Measurements from ENCODE around the gene CPA5. TPM values are rescaled to one million over a fixed set of nuclear protein-coding genes. Genes with fewer than 3 reads are reported as not detected.

Gene CPA5
- total RNA-seq, 2 experiments from 2014 or later: not detected

- no peaks in the 10 kb centered on the region for H3K79me2 ChIP-seq (ENCODE audit: insufficient read depth, low read depth, low read length)
- no peaks in the 10 kb centered on the region for H3K4me1 ChIP-seq (ENCODE audit: insufficient read depth, low read length, poor library complexity, severe bottlenecking)
- no peak for DNase-seq (ENCODE audit: low spot score)
- no peaks in the 10 kb centered on the region for H4K20me1 ChIP-seq (ENCODE audit: insufficient read depth, low read length)
- no peak overlapping the region for H3K4me3 ChIP-seq (ENCODE audit: low read depth, low read length, poor library complexity, severe bottlenecking)
- no peak overlapping the region for H3K4me2 ChIP-seq (ENCODE audit: low read length)
- H3K9me2 ChIP-seq (ENCODE audit: insufficient read depth, low read length): no peaks in the 10 kb centered on the region
- TF ChIP-seq EZH2phosphoT487 (IDR thresholded peaks at IDR 0.05; ENCODE audit: borderline replicate concordance, low read depth, low read length) (no peak), CTCF (conservative IDR thresholded peaks at IDR 0.05; ENCODE audit: low read length) (no peak)
- CTCF ChIA-PET (ENCODE audit: unreplicated experiment): no interaction called here
- no peaks in the 10 kb centered on the region for H3K36me3 ChIP-seq (ENCODE audit: insufficient read depth, low read length)
- no peak overlapping the region for H2AFZ ChIP-seq (ENCODE audit: low read length)
- no peaks in the 10 kb centered on the region for H3K9me3 ChIP-seq (ENCODE audit: low read length)
- no peak overlapping the region for H3K27ac ChIP-seq (ENCODE audit: low read depth, low read length, poor library complexity, severe bottlenecking)
- no TSS peak for BruUV-seq (replicated peaks)
- POLR2A ChIA-PET: no interaction called here
- intact Hi-C loops (cut with micrococcal nuclease; ENCODE audit: unreplicated experiment): no loop called here
These were observed 6.4 kb upstream of the CPA5 start for GRCh38 chr7:130338233-130338632.

- DNase-seq (ENCODE audit: low spot score): no peak
- Histone ChIP-seq H3K4me2 (ENCODE audit: low read length) (no peak overlapping the region), H3K79me2 (ENCODE audit: insufficient read depth, low read depth, low read length) (no peaks in the 10 kb centered on the region), H3K4me1 (ENCODE audit: insufficient read depth, low read length, poor library complexity, severe bottlenecking) (no peaks in the 10 kb centered on the region), H3K9me2 (ENCODE audit: insufficient read depth, low read length) (no peaks in the 10 kb centered on the region), H4K20me1 (ENCODE audit: insufficient read depth, low read length) (no peaks in the 10 kb centered on the region), H3K36me3 (ENCODE audit: insufficient read depth, low read length) (no peaks in the 10 kb centered on the region), H3K4me3 (ENCODE audit: low read depth, low read length, poor library complexity, severe bottlenecking) (no peak overlapping the region), H3K27ac (ENCODE audit: low read depth, low read length, poor library complexity, severe bottlenecking) (no peak overlapping the region), H2AFZ (ENCODE audit: low read length) (no peak overlapping the region), H3K9me3 (ENCODE audit: low read length) (no peaks in the 10 kb centered on the region)
- intact Hi-C loops (cut with micrococcal nuclease; ENCODE audit: unreplicated experiment): no loop called here
- ChIA-PET POLR2A (interaction anchor here (0.8 kb wide), 1 partner anchor 12 kb away, joined by 3 read pairs; no protein-coding TSS in a partner anchor), CTCF (ENCODE audit: unreplicated experiment) (no interaction called here)
- BruUV-seq (replicated peaks): no TSS peak
- no peak for TF ChIP-seq CTCF (conservative IDR thresholded peaks at IDR 0.05; ENCODE audit: low read length)
- TF ChIP-seq EZH2phosphoT487 (IDR thresholded peaks at IDR 0.05; ENCODE audit: borderline replicate concordance, low read depth, low read length): no peak
These were observed 2.7 kb upstream of the CPA5 start for GRCh38 chr7:130341882-130342281.

- TF ChIP-seq CTCF (conservative IDR thresholded peaks at IDR 0.05; ENCODE audit: low read length) (no peak), EZH2phosphoT487 (IDR thresholded peaks at IDR 0.05; ENCODE audit: borderline replicate concordance, low read depth, low read length) (no peak)
- H3K36me3 ChIP-seq (ENCODE audit: insufficient read depth, low read length): no peaks in the 10 kb centered on the region
- intact Hi-C loops (cut with micrococcal nuclease; ENCODE audit: unreplicated experiment): no loop called here
- no peak for DNase-seq (ENCODE audit: low spot score)
- H3K4me2 ChIP-seq (ENCODE audit: low read length): no peak overlapping the region
- POLR2A ChIA-PET: interaction anchor here (0.6 to 1.2 kb wide), 3 partner anchors 12 to 266 kb away, joined by 5 to 6 read pairs (median 5); no protein-coding TSS in a partner anchor
- H3K9me3 ChIP-seq (ENCODE audit: low read length): no peaks in the 10 kb centered on the region
- no peak overlapping the region for H3K4me3 ChIP-seq (ENCODE audit: low read depth, low read length, poor library complexity, severe bottlenecking)
- H3K4me1 ChIP-seq (ENCODE audit: insufficient read depth, low read length, poor library complexity, severe bottlenecking): no peaks in the 10 kb centered on the region
- no peaks in the 10 kb centered on the region for H4K20me1 ChIP-seq (ENCODE audit: insufficient read depth, low read length)
- H3K79me2 ChIP-seq (ENCODE audit: insufficient read depth, low read depth, low read length): no peaks in the 10 kb centered on the region
- H3K27ac ChIP-seq (ENCODE audit: low read depth, low read length, poor library complexity, severe bottlenecking): no peak overlapping the region
- CTCF ChIA-PET (ENCODE audit: unreplicated experiment): no interaction called here
- no peaks in the 10 kb centered on the region for H3K9me2 ChIP-seq (ENCODE audit: insufficient read depth, low read length)
- BruUV-seq (replicated peaks): no TSS peak
- H2AFZ ChIP-seq (ENCODE audit: low read length): no peak overlapping the region
These were observed 1.8 kb upstream of the CPA5 start for GRCh38 chr7:130342701-130343380.

Measured in OCI-LY7 (cell line).